GM18517 (cell line): ENCODE data around the gene NIPSNAP2.
A peak's percentile ranks its signal among the peaks of the same experiment; 100 is the strongest.
"Not testable (repeated sequence)": the region's sequence is repeated elsewhere in the genome, so short reads cannot be mapped to it uniquely, and the experiment has no call there.

Experiments used
- ATAC-seq: cut with Tn5 transposase; IDR thresholded peaks from one replicate; pipeline ENCODE4 v1.9.1; 2021; ENCODE audit warnings: mild to moderate bottlenecking, moderate library complexity; ENCODE audit not compliant: unreplicated experiment

NIPSNAP2 gene

GRCh38 chr7:55975988-55976633, 11.7 kb downstream of the NIPSNAP2 start:
- ATAC-seq: no peak

- no peak for ATAC-seq
Observed at GRCh38 chr7:55977831-55978230, 13.4 kb downstream of the NIPSNAP2 start.

- ATAC-seq: no peak
Observed at GRCh38 chr7:55980266-55980665, 15.9 kb downstream of the NIPSNAP2 start.

- ATAC-seq: no peak
Observed at GRCh38 chr7:55983537-55983936, 19.2 kb downstream of the NIPSNAP2 start.

- ATAC-seq: no peak
Observed at GRCh38 chr7:55992346-55992745, 28.0 kb downstream of the NIPSNAP2 start.

GRCh38 chr7:55996856-55997500, 32.6 kb downstream of the NIPSNAP2 start:
- ATAC-seq: no peak

GRCh38 chr7:56003749-56004148, 39.4 kb downstream of the NIPSNAP2 start:
- ATAC-seq: no peak

GRCh38 chr7:56007167-56007652, 42.8 kb downstream of the NIPSNAP2 start:
- no peak for ATAC-seq

GRCh38 chr7:56007891-56008290, 43.5 kb downstream of the NIPSNAP2 start:
- no peak for ATAC-seq

GRCh38 chr7:56009695-56010094, 45.3 kb downstream of the NIPSNAP2 start:
- no peak for ATAC-seq

GRCh38 chr7:56017015-56017414, 52.6 kb downstream of the NIPSNAP2 start:
- not testable (repeated sequence) for ATAC-seq

GRCh38 chr7:56019501-56019900, 55.1 kb downstream of the NIPSNAP2 start:
- ATAC-seq: no peak

- no peak for ATAC-seq
Observed at GRCh38 chr7:56023500-56023899, 59.1 kb downstream of the NIPSNAP2 start.

- ATAC-seq: no peak
Observed at GRCh38 chr7:56026538-56026937, 62.2 kb downstream of the NIPSNAP2 start.

GRCh38 chr7:56028942-56029630, 64.7 kb downstream of the NIPSNAP2 start:
- no peak for ATAC-seq

- no peak for ATAC-seq
Observed at GRCh38 chr7:56030340-56030739, 66.0 kb downstream of the NIPSNAP2 start.

- not testable (repeated sequence) for ATAC-seq
Observed at GRCh38 chr7:56031556-56031955, 67.2 kb downstream of the NIPSNAP2 start.

- not testable (repeated sequence) for ATAC-seq
Observed at GRCh38 chr7:56032578-56032977, 68.2 kb downstream of the NIPSNAP2 start.

- peak; percentile 93 for ATAC-seq
Observed at GRCh38 chr7:56033671-56034432, 69.5 kb downstream of the NIPSNAP2 start.

GRCh38 chr7:56040730-56041129, 76.3 kb downstream of the NIPSNAP2 start:
- no peak for ATAC-seq

GRCh38 chr7:56045758-56046157, 81.4 kb downstream of the NIPSNAP2 start:
- ATAC-seq: not testable (repeated sequence)
